HEK293 (cell line): ENCODE data around the gene RFNG.

Source experiments
- CTCF ChIA-PET: fragments of 350-600 bp; formaldehyde crosslinking; extraction: SDS; loops from one replicate; lab custom pipeline; 2021; ENCODE audit warnings: antibody characterized with exemption; lab: Yijun Ruan, JAX
- POLR2A ChIA-PET: fragments of 300-600 bp; formaldehyde crosslinking; extraction: SDS; loops from one replicate; lab custom pipeline; 2020; ENCODE audit warnings: antibody characterized with exemption, inconsistent platforms; lab: Yijun Ruan, JAX
- H3K27ac ChIP-seq: fragments of 200-500 bp; sonication (Bioruptor generic); 2 replicates; pipeline ENCODE4 v1.5.1; 2014; ENCODE audit warnings: low read depth, low read length, control low read depth, inconsistent platforms; ENCODE audit errors: extremely low read depth
- H3K36me3 ChIP-seq, 2 experiments: fragments of 200-500 bp in 1 of 2; sonication (Bioruptor generic) in 1 of 2; 1 replicate in 1 of 2; 2 replicates in 1 of 2; pipeline ENCODE4 v1.5.1; 2014 to 2017; ENCODE audit warnings: inconsistent platforms in 2 of 2, low read length in 2 of 2; ENCODE audit not compliant: control insufficient read depth in 2 of 2, insufficient read depth in 1 of 2
- H3K4me1 ChIP-seq: fragments of 200-500 bp; sonication (Bioruptor generic); 2 replicates; pipeline ENCODE4 v1.5.1; 2014; ENCODE audit warnings: mild to moderate bottlenecking, low read length, inconsistent platforms; ENCODE audit not compliant: control insufficient read depth, insufficient read depth
- H3K4me3 ChIP-seq: 2 replicates; pipeline ENCODE4 v1.5.1; 2011; ENCODE audit warnings: low read depth, mild to moderate bottlenecking, control low read depth, low read length, moderate library complexity
- H3K9me3 ChIP-seq: fragments of 200-500 bp; sonication (Bioruptor generic); 2 replicates; pipeline ENCODE4 v1.5.1; 2014; ENCODE audit warnings: low read depth, low read length, inconsistent platforms; ENCODE audit not compliant: control insufficient read depth, insufficient read depth
- EGR2 ChIP-seq: fragments of 450-650 bp; formaldehyde crosslinking; IDR thresholded peaks from 2 replicates; pipeline ENCODE4 v1.5.1; 2016; ENCODE audit warnings: low read depth, missing biosample characterization, missing genetic modification characterization
- HIC1 ChIP-seq: fragments of 450-650 bp; formaldehyde crosslinking; IDR thresholded peaks from 2 replicates; pipeline ENCODE4 v1.5.1; 2016; ENCODE audit warnings: missing biosample characterization, missing genetic modification characterization
- HOXA7 ChIP-seq: sonication (generic); formaldehyde crosslinking; IDR thresholded peaks from 2 replicates; pipeline ENCODE4 v1.8.1; 2022; ENCODE audit warnings: missing genetic modification reagents, borderline replicate concordance
- IKZF3 ChIP-seq: fragments of 450-650 bp; IDR thresholded peaks from 2 replicates; pipeline ENCODE4 v1.5.0; 2018; ENCODE audit warnings: missing biosample characterization, mild to moderate bottlenecking, missing genetic modification characterization, moderate library complexity
- INSM2 ChIP-seq: fragments of 450-650 bp; formaldehyde crosslinking; IDR thresholded peaks from 2 replicates; pipeline ENCODE4 v1.5.1; 2016; ENCODE audit warnings: missing biosample characterization, missing genetic modification characterization
- KLF9 ChIP-seq: fragments of 450-650 bp; formaldehyde crosslinking; IDR thresholded peaks from 2 replicates; pipeline ENCODE4 v1.5.1; 2016; ENCODE audit warnings: missing biosample characterization, missing genetic modification characterization, low read depth
- PBX3 ChIP-seq: sonication (generic); formaldehyde crosslinking; IDR thresholded peaks from 2 replicates; pipeline ENCODE4 v1.8.1; 2022; ENCODE audit warnings: mild to moderate bottlenecking, moderate library complexity, missing genetic modification reagents
- REST ChIP-seq: fragments of 450-650 bp; formaldehyde crosslinking; IDR thresholded peaks from 2 replicates; pipeline ENCODE4 v1.5.1; 2016; ENCODE audit warnings: missing biosample characterization, missing genetic modification characterization
- SP2 ChIP-seq: fragments of 450-650 bp; formaldehyde crosslinking; IDR thresholded peaks from 2 replicates; pipeline ENCODE4 v1.5.1; 2016; ENCODE audit warnings: missing biosample characterization, missing genetic modification characterization
- SP3 ChIP-seq: fragments of 450-650 bp; formaldehyde crosslinking; IDR thresholded peaks from 2 replicates; pipeline ENCODE4 v1.5.1; 2016; ENCODE audit warnings: missing biosample characterization, missing genetic modification characterization
- ZNF112 ChIP-seq: fragments of 450-650 bp; formaldehyde crosslinking; IDR thresholded peaks from 2 replicates; pipeline ENCODE4 v1.5.0; 2017; ENCODE audit warnings: missing biosample characterization, missing genetic modification characterization
- ZNF274 ChIP-seq, 2 experiments: fragments of 200-500 bp in 1 of 2; fragments of 450-650 bp in 1 of 2; sonication (Bioruptor generic) in 1 of 2; formaldehyde crosslinking in 1 of 2; IDR thresholded peaks; 2 replicates each; pipeline versions ENCODE4 v1.5.1 to v1.6.1; 2014 to 2016; ENCODE audit warnings: borderline replicate concordance in 1 of 2, inconsistent platforms in 1 of 2, low read length in 1 of 2, missing biosample characterization in 1 of 2, missing genetic modification characterization in 1 of 2
- ZNF292 ChIP-seq: fragments of 450-650 bp; formaldehyde crosslinking; IDR thresholded peaks from 2 replicates; pipeline ENCODE4 v1.5.1; 2016; ENCODE audit warnings: low read depth, missing biosample characterization, missing genetic modification characterization, borderline replicate concordance
- ZNF302 ChIP-seq: fragments of 450-650 bp; formaldehyde crosslinking; IDR thresholded peaks from 2 replicates; pipeline ENCODE4 v1.5.1; 2016; ENCODE audit warnings: missing biosample characterization, missing genetic modification characterization, low read depth
- ZNF311 ChIP-seq: fragments of 450-650 bp; formaldehyde crosslinking; IDR thresholded peaks from 2 replicates; pipeline ENCODE4 v1.5.1; 2017; ENCODE audit warnings: missing biosample characterization, missing genetic modification characterization, borderline replicate concordance
- ZNF514 ChIP-seq: fragments of 450-650 bp; formaldehyde crosslinking; IDR thresholded peaks from 2 replicates; pipeline ENCODE4 v1.5.1; 2016; ENCODE audit warnings: missing biosample characterization, missing genetic modification characterization
- ZNF596 ChIP-seq: fragments of 450-650 bp; IDR thresholded peaks from 2 replicates; pipeline ENCODE4 v1.5.0; 2018; ENCODE audit warnings: missing biosample characterization, mild to moderate bottlenecking, missing genetic modification characterization, moderate library complexity
- ZNF626 ChIP-seq: fragments of 450-650 bp; sonication (Bioruptor Pico); formaldehyde crosslinking; IDR thresholded peaks from 2 replicates; pipeline ENCODE4 v1.5.1; 2018; ENCODE audit warnings: missing biosample characterization, missing genetic modification characterization, inconsistent platforms

Gene RFNG

GRCh38 chr17:82019690-82020571 lies 31.7 kb downstream of the RFNG start (continued):
- TF ChIP-seq HOXA7 (CRISPR knock-in tag) (no peak), ZNF302 (tag by site-specific recombination) (no peak), SP3 (tag by site-specific recombination) (no peak)

GRCh38 chr17:82018989-82019689 lies 32.5 kb downstream of the RFNG start:
- no peak overlapping the region for H3K4me3 ChIP-seq
- ChIA-PET POLR2A (interaction anchor here (0.6 to 5.1 kb wide), 11 partner anchors 11 to 65 kb away, joined by 3 to 61 read pairs (median 6); partner anchors contain the start of genes DCXR, NOTUM and RAC3), CTCF (interaction anchor here (0.5 to 7.6 kb wide), 36 partner anchors 9 to 299 kb away, joined by 3 to 105 read pairs (median 4); partner anchors contain the start of genes DCXR, MAFG, MYADML2 and NOTUM)
- H3K36me3 ChIP-seq: peaks cover 0 to 20% of the 10 kb centered on the region in 2 experiments; a peak in 1 of 3 replicates
- TF ChIP-seq ZNF596 (tag by site-specific recombination) (no peak), ZNF112 (no peak), IKZF3 (tag by site-specific recombination) (peak; percentile 58; the same call in 1 of the 2 replicates)
- no peaks in the 10 kb centered on the region for H3K9me3 ChIP-seq
- H3K4me1 ChIP-seq: peaks cover 5% of the 10 kb centered on the region
- no peak overlapping the region for H3K27ac ChIP-seq

- H3K9me3 ChIP-seq: no peaks in the 10 kb centered on the region
- no peaks in the 10 kb centered on the region; the same call in 1 of the 2 replicates for H3K4me1 ChIP-seq
- no peak overlapping the region for H3K4me3 ChIP-seq
- peaks cover 0 to 20% of the 10 kb centered on the region in 2 experiments; a peak in 1 of 3 replicates for H3K36me3 ChIP-seq
- CTCF ChIA-PET: interaction anchor here (0.7 to 7.6 kb wide), 9 partner anchors 13 to 298 kb away, joined by 3 to 105 read pairs (median 3); partner anchors contain the start of genes NOTUM and RAC3
- POLR2A ChIA-PET: interaction anchor here (0.5 to 4.7 kb wide), 3 partner anchors 14 to 213 kb away, joined by 4 to 13 read pairs (median 4); no protein-coding TSS in a partner anchor
- H3K27ac ChIP-seq: no peak overlapping the region
- no peak for TF ChIP-seq REST (tag by site-specific recombination)
- TF ChIP-seq KLF9 (tag by site-specific recombination): peak; percentile 50; the same call in 1 of the 2 replicates
- TF ChIP-seq SP3 (tag by site-specific recombination): 0 out of 2 replicates have a peak, but pooled peaks have one; percentile 12
- TF ChIP-seq SP2: peak; percentile 26; the same call in 1 of the 2 replicates
- no peak for TF ChIP-seq EGR2 (tag by site-specific recombination)
- TF ChIP-seq INSM2 (tag by site-specific recombination): no peak
- no peak for TF ChIP-seq ZNF626 (tag by site-specific recombination)
- no peak for TF ChIP-seq ZNF274 (IDR thresholded peaks at IDR 0.05; ENCODE audit: low read length)
- TF ChIP-seq ZNF274 (tag by site-specific recombination; IDR thresholded peaks at IDR 0.05; ENCODE audit: borderline replicate concordance): no peak
- no peak for TF ChIP-seq ZNF292 (tag by site-specific recombination)
- peak; percentile 55; the same call in 1 of the 2 replicates for TF ChIP-seq HIC1 (tag by site-specific recombination)
- peak; percentile 44; the same call in 1 of the 2 replicates for TF ChIP-seq PBX3
- TF ChIP-seq ZNF514 (tag by site-specific recombination): no peak
- no peak for TF ChIP-seq ZNF311 (tag by site-specific recombination)
Measured at GRCh38 chr17:82018152-82018988, 33.2 kb downstream of the RFNG start.
